IMR-90 (cell line): ENCODE measurements around the gene DLG5. TPM values are rescaled to one million over a fixed set of nuclear protein-coding genes. Genes with fewer than 3 reads are reported as not detected.

Experiments
- ATAC-seq: fragments of 200-7000 bp; cut with Tn5 transposase; 2 replicates; pipeline ENCODE4 v1.9.1; 2020; ENCODE audit warnings: low read depth, mild to moderate bottlenecking, moderate library complexity
- BruUV-seq: library from RNA; stranded (reverse); fragments of 400-500 nt; replicated peaks from 2 replicates; lab custom pipeline; 2021; lab: Mats Ljungman, UMichigan
- CTCF ChIA-PET: fragments of 300-600 bp; formaldehyde crosslinking; extraction: SDS; loops from one replicate; lab custom pipeline; 2021; ENCODE audit warnings: antibody characterized with exemption; lab: Yijun Ruan, JAX
- POLR2A ChIA-PET: fragments of 300-600 bp; sonication (Branson Sonifier 250); formaldehyde crosslinking; loops from one replicate; lab custom pipeline; 2022; ENCODE audit warnings: antibody characterized with exemption; ENCODE audit not compliant: unreplicated experiment; lab: Charles Lee
- DNase-seq: peaks from one replicate; pipeline ENCODE4 v3.0.0; 2013
- H2AFZ ChIP-seq: replicated peaks from 2 replicates; pipeline ENCODE3; 2013; ENCODE audit warnings: low read length, mild to moderate bottlenecking; ENCODE audit not compliant: poor library complexity
- H2AK5ac ChIP-seq: 2 replicates; pipeline ENCODE4 v1.6.1; 2013; ENCODE audit warnings: low read depth, low read length, inconsistent platforms
- H2AK9ac ChIP-seq: replicated peaks from 2 replicates; pipeline ENCODE3; 2013; ENCODE audit warnings: mild to moderate bottlenecking, low read depth, low read length, moderate library complexity; ENCODE audit not compliant: poor library complexity
- H2BK120ac ChIP-seq: 2 replicates; pipeline ENCODE4 v1.6.1; 2013; ENCODE audit warnings: low read depth, low read length, inconsistent platforms
- H2BK15ac ChIP-seq: 3 replicates; pipeline ENCODE4 v1.6.1; 2013; ENCODE audit warnings: low read depth, low read length, inconsistent platforms
- H2BK20ac ChIP-seq: 2 replicates; pipeline ENCODE4 v1.6.1; 2013; ENCODE audit warnings: low read depth, mild to moderate bottlenecking, inconsistent platforms, low read length, moderate library complexity
- H2BK5ac ChIP-seq: 2 replicates; pipeline ENCODE4 v1.6.1; 2013; ENCODE audit warnings: mild to moderate bottlenecking, low read depth, low read length, inconsistent platforms; ENCODE audit not compliant: poor library complexity, severe bottlenecking
- H3K14ac ChIP-seq: replicated peaks from 2 replicates; pipeline ENCODE4 v1.6.1; 2013; ENCODE audit warnings: low read depth, low read length, inconsistent platforms
- H3K18ac ChIP-seq: 2 replicates; pipeline ENCODE4 v1.6.1; 2013; ENCODE audit warnings: low read depth, low read length, control low read depth
- H3K23ac ChIP-seq: 2 replicates; pipeline ENCODE4 v1.6.1; 2013; ENCODE audit warnings: low read depth, low read length, inconsistent platforms
- H3K27ac ChIP-seq: 2 replicates; pipeline ENCODE4 v1.5.1; 2013; ENCODE audit warnings: mild to moderate bottlenecking, control low read depth, low read length; ENCODE audit not compliant: insufficient read depth
- H3K27me3 ChIP-seq: 2 replicates; pipeline ENCODE4 v1.6.1; 2013; ENCODE audit warnings: low read length; ENCODE audit not compliant: control insufficient read depth, insufficient read depth
- H3K36me3 ChIP-seq: 2 replicates; pipeline ENCODE4 v1.6.1; 2013; ENCODE audit warnings: low read length, mixed read lengths; ENCODE audit not compliant: control insufficient read depth, insufficient read depth
- H3K4ac ChIP-seq: 2 replicates; pipeline ENCODE4 v1.6.1; 2013; ENCODE audit warnings: low read depth, low read length, inconsistent platforms
- H3K4me1 ChIP-seq: 2 replicates; pipeline ENCODE4 v1.6.1; 2013; ENCODE audit warnings: low read length, mixed read lengths; ENCODE audit not compliant: control insufficient read depth, insufficient read depth
- H3K4me2 ChIP-seq: 2 replicates; pipeline ENCODE4 v1.6.1; 2013; ENCODE audit warnings: low read depth, mild to moderate bottlenecking, control low read depth, low read length, moderate library complexity
- H3K4me3 ChIP-seq: 2 replicates; pipeline ENCODE4 v1.5.1; 2013; ENCODE audit warnings: low read depth, mild to moderate bottlenecking, control low read depth, low read length, moderate library complexity; ENCODE audit not compliant: insufficient read depth
- H3K56ac ChIP-seq: 2 replicates; pipeline ENCODE4 v1.6.1; 2013; ENCODE audit warnings: low read length, inconsistent platforms; ENCODE audit not compliant: insufficient read depth; ENCODE audit errors: extremely low read depth
- H3K79me1 ChIP-seq, 2 experiments: 2 replicates each; pipeline ENCODE4 v1.6.1; 2013; ENCODE audit warnings: low read length in 2 of 2, inconsistent platforms in 1 of 2, low read depth in 1 of 2
- H3K9ac ChIP-seq: 2 replicates; pipeline ENCODE4 v1.6.1; 2013; ENCODE audit warnings: low read depth, low read length, control low read depth
- H3K9me1 ChIP-seq: 2 replicates; pipeline ENCODE4 v1.6.1; 2013; ENCODE audit warnings: low read length, inconsistent platforms; ENCODE audit not compliant: insufficient read depth
- H3K9me3 ChIP-seq: 2 replicates; pipeline ENCODE4 v1.6.1; 2013; ENCODE audit warnings: low read length; ENCODE audit not compliant: control insufficient read depth, insufficient read depth
- H4K20me1 ChIP-seq: 2 replicates; pipeline ENCODE4 v1.6.1; 2013; ENCODE audit warnings: low read length, inconsistent platforms; ENCODE audit not compliant: insufficient read depth
- H4K5ac ChIP-seq: 2 replicates; pipeline ENCODE4 v1.6.1; 2013; ENCODE audit warnings: mild to moderate bottlenecking, low read depth, low read length, control low read depth
- H4K8ac ChIP-seq, 2 experiments: 2 replicates each; pipeline ENCODE4 v1.6.1; 2013; ENCODE audit warnings: low read depth in 2 of 2, low read length in 2 of 2, control low read depth in 1 of 2, inconsistent platforms in 1 of 2
- H4K91ac ChIP-seq: 2 replicates; pipeline ENCODE4 v1.6.1; 2013; ENCODE audit warnings: low read depth, low read length, inconsistent platforms; ENCODE audit not compliant: insufficient read depth
- BHLHE40 ChIP-seq: fragments of 150-350 bp; IDR thresholded peaks from 2 replicates; pipeline ENCODE4 v1.6.1; 2016; ENCODE audit warnings: mild to moderate bottlenecking, low read depth, low read length
- CEBPB ChIP-seq: IDR thresholded peaks from 2 replicates; pipeline ENCODE4 v1.6.1; 2012; ENCODE audit warnings: low read depth, low read length, improper control_type of control experiment
- CTCF ChIP-seq: conservative IDR thresholded peaks from 2 replicates; pipeline ENCODE4 v1.5.1; 2012; ENCODE audit warnings: mild to moderate bottlenecking, low read depth, low read length, improper control_type of control experiment
- ELK1 ChIP-seq: fragments of 150-350 bp; IDR thresholded peaks from 2 replicates; pipeline ENCODE4 v1.6.1; 2016; ENCODE audit warnings: low read depth, mild to moderate bottlenecking, low read length, moderate library complexity, borderline replicate concordance
- FOS ChIP-seq: fragments of 150-350 bp; IDR thresholded peaks from 2 replicates; pipeline ENCODE4 v1.6.1; 2016; ENCODE audit warnings: low read depth, low read length
- MAFK ChIP-seq: IDR thresholded peaks from 2 replicates; pipeline ENCODE4 v1.6.1; 2012; ENCODE audit warnings: low read depth, low read length, improper control_type of control experiment
- MAZ ChIP-seq: IDR thresholded peaks from 2 replicates; pipeline ENCODE4 v1.6.1; 2012; ENCODE audit warnings: low read depth, mild to moderate bottlenecking, low read length, improper control_type of control experiment, moderate library complexity, borderline replicate concordance
- MXI1 ChIP-seq: IDR thresholded peaks from 2 replicates; pipeline ENCODE4 v1.6.1; 2012; ENCODE audit warnings: low read depth, mild to moderate bottlenecking, low read length, moderate library complexity, borderline replicate concordance
- NFE2L2 ChIP-seq: fragments of 150-350 bp; IDR thresholded peaks from 2 replicates; pipeline ENCODE4 v1.6.1; 2016; ENCODE audit warnings: low read depth, mild to moderate bottlenecking, low read length
- RAD21 ChIP-seq: IDR thresholded peaks from 2 replicates; pipeline ENCODE4 v1.6.1; 2012; ENCODE audit warnings: low read length, improper control_type of control experiment
- RCOR1 ChIP-seq: IDR thresholded peaks from 2 replicates; pipeline ENCODE4 v1.6.1; 2012; ENCODE audit warnings: mild to moderate bottlenecking, low read length, improper control_type of control experiment; ENCODE audit not compliant: insufficient replicate concordance
- RFX5 ChIP-seq: IDR thresholded peaks from 2 replicates; pipeline ENCODE4 v1.8.0; 2012; ENCODE audit warnings: low read depth, mild to moderate bottlenecking, low read length, moderate library complexity
- SMC3 ChIP-seq: fragments of 150-350 bp; IDR thresholded peaks from 2 replicates; pipeline ENCODE4 v1.6.1; 2016; ENCODE audit warnings: low read depth, mild to moderate bottlenecking, antibody characterized with exemption, low read length, moderate library complexity
- USF2 ChIP-seq: fragments of 150-350 bp; IDR thresholded peaks from 2 replicates; pipeline ENCODE4 v1.6.1; 2017; ENCODE audit warnings: mild to moderate bottlenecking, antibody characterized with exemption, low read length, low read depth
- WGBS, 2 experiments: methylation state at CpG; one replicate each; pipeline versions ENCODE4 v1.1.5 to v1.1.7; 2013; ENCODE audit warnings: missing lambda C conversion rate in 2 of 2; ENCODE audit not compliant: insufficient read length in 1 of 2; ENCODE audit errors: extremely low coverage in 2 of 2; 5-methylcytosine and 5-hydroxymethylcytosine counted together
- dilution Hi-C: fragments of 300-500 bp; cut with HindIII; formaldehyde crosslinking; loops from one replicate; pipeline ENCODE4 v1.14.3; 2018; ENCODE audit warnings: low sequenced_read_pairs; ENCODE audit not compliant: unreplicated experiment
- in situ Hi-C: fragments of 300-500 bp; cut with MboI; formaldehyde crosslinking; loops from 3 replicates; pipeline ENCODE4 v1.14.3; 2019; ENCODE audit warnings: low sequenced_read_pairs, inconsistent platforms, mixed read lengths
- intact Hi-C: fragments of 100-400 bp; cut with micrococcal nuclease; formaldehyde crosslinking; loops from 2 replicates; pipeline ENCODE4 v1.10.0; 2022
- polyA plus RNA-seq, 3 experiments: library from polyadenylated mRNA; depleted of rRNA; stranded (reverse); fragments of >200 nt; gene quantifications; 2 replicates each; pipeline ENCODE4 v1.2.3, GENCODE V29; 2012; ENCODE audit warnings: low replicate concordance in 1 of 3
- total RNA-seq: library from RNA; depleted of rRNA; stranded (reverse); fragments of >200 nt; gene quantifications from 2 replicates; pipeline ENCODE4 v1.2.3, GENCODE V29; 2012

DLG5 gene
- total and polyA plus RNA-seq, 2 of the 4 experiments (the other 2 are of a cell fraction) = 12.7 to 28.7 TPM

GRCh38 chr10:77794256-77795142, 132.1 kb downstream of the DLG5 start:
- H4K5ac ChIP-seq = no peak overlapping the region
- no TSS peak for BruUV-seq
- ChIA-PET POLR2A (no interaction called here), CTCF (no interaction called here)
- no peak overlapping the region for H2AK9ac ChIP-seq
- H4K91ac ChIP-seq = no peak overlapping the region
- no peak overlapping the region for H2BK120ac ChIP-seq
- WGBS, 2 experiments = 95% methylated on average over 10 of the region's 23 CpGs; no CpG with 5 or more reads in 1 of the 2 experiments
- H3K18ac ChIP-seq = no peak overlapping the region
- no peaks in the 10 kb centered on the region for H3K4me1 ChIP-seq
- no peak overlapping the region for H2AFZ ChIP-seq
- dilution Hi-C loops (no loop called here), intact Hi-C loops (no loop called here), in situ Hi-C loops (no loop called here)
- no peak overlapping the region for H3K4ac ChIP-seq
- peaks cover 76% of the 10 kb centered on the region for H3K36me3 ChIP-seq
- no peak overlapping the region for H3K4me2 ChIP-seq
- no peaks in the 10 kb centered on the region for H3K27me3 ChIP-seq
- H3K4me3 ChIP-seq = no peak overlapping the region
- no peak overlapping the region for H3K56ac ChIP-seq
- no peaks in the 10 kb centered on the region for H3K9me3 ChIP-seq
- peaks cover 8% of the 10 kb centered on the region for H4K20me1 ChIP-seq
- H2BK15ac ChIP-seq = no peak overlapping the region
- no peak for ATAC-seq
- peaks cover 11% of the 10 kb centered on the region for H3K9me1 ChIP-seq
- no peak overlapping the region for H3K14ac ChIP-seq
- DNase-seq = no peak
- H3K9ac ChIP-seq = no peak overlapping the region
- H3K79me1 ChIP-seq = peaks cover 12 to 41% of the 10 kb centered on the region in 2 experiments; a peak in 3 of 4 replicates
- H4K8ac ChIP-seq = no peak overlapping the region
- no peak overlapping the region for H3K23ac ChIP-seq
- no peak overlapping the region for H2BK20ac ChIP-seq
- no peak overlapping the region for H2BK5ac ChIP-seq
- no peak overlapping the region for H2AK5ac ChIP-seq
- H3K27ac ChIP-seq = no peak overlapping the region
- TF ChIP-seq MAZ (no peak), SMC3 (no peak), CEBPB (no peak), BHLHE40 (no peak), NFE2L2 (no peak), RFX5 (no peak), USF2 (no peak), FOS (no peak), CTCF (no peak), RAD21 (no peak), RCOR1 (no peak), MXI1 (no peak), MAFK (no peak), ELK1 (no peak)
